ENCODE data around the gene HEPHL1. TPM values are rescaled to one million over a fixed set of nuclear protein-coding genes. Genes with fewer than 3 reads are reported as not detected.

The HEPHL1 gene
- total RNA-seq, 1 donor from 2014 or later: not detected

DNA sequence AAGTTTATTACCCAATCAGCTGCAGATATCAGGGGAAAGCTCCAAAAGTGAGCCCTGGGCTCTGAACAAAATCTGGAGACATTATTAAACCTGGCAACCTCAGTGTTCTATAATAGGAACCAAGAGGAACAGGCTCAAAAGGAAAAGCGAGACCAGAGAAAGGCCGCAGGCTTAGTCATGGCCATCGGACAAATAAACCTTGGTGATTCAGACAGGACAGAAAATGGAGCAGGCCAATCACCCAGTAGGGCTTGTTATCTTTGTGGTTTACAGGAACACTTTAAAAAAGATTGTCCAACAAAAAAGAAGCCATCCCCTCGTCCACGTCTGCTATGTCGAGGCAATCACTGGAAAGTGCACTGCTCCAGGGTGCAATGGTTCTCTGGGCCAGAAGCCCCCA lies 99.8 kb downstream of the HEPHL1 start:
- intact Hi-C loops (cut with DNase I): no loop called here

GRCh38 chr11:94125407-94126115 lies 104.4 kb downstream of the HEPHL1 start:
- TF ChIP-seq, protein P1, sequence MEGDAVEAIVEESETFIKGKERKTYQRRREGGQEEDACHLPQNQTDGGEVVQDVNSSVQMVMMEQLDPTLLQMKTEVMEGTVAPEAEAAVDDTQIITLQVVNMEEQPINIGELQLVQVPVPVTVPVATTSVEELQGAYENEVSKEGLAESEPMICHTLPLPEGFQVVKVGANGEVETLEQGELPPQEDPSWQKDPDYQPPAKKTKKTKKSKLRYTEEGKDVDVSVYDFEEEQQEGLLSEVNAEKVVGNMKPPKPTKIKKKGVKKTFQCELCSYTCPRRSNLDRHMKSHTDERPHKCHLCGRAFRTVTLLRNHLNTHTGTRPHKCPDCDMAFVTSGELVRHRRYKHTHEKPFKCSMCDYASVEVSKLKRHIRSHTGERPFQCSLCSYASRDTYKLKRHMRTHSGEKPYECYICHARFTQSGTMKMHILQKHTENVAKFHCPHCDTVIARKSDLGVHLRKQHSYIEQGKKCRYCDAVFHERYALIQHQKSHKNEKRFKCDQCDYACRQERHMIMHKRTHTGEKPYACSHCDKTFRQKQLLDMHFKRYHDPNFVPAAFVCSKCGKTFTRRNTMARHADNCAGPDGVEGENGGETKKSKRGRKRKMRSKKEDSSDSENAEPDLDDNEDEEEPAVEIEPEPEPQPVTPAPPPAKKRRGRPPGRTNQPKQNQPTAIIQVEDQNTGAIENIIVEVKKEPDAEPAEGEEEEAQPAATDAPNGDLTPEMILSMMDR (IDR thresholded peaks at IDR 0.05): no peak
- Histone ChIP-seq H3K36me3 (no peaks in the 10 kb centered on the region), H3K27me3 (no peaks in the 10 kb centered on the region), H3K4me1 (peaks cover 16% of the 10 kb centered on the region), H3K9me3 (no peaks in the 10 kb centered on the region), H3K4me3 (no peak overlapping the region), H3K27ac (no peak overlapping the region)
- ATAC-seq (no peak), DNase-seq (no peak)
- intact Hi-C loops (cut with DNase I): no loop called here

More for the DNA sequence above, 99.8 kb downstream of the HEPHL1 start:
- H3K27me3 ChIP-seq: no peaks in the 10 kb centered on the region
- no peak for DNase-seq
- TF ChIP-seq, protein P1 (IDR thresholded peaks at IDR 0.05): no peak
- no peaks in the 10 kb centered on the region for H3K4me1 ChIP-seq
- no peak overlapping the region for H3K4me3 ChIP-seq
- no peak for ATAC-seq
- no peaks in the 10 kb centered on the region for H3K9me3 ChIP-seq
- H3K36me3 ChIP-seq: no peaks in the 10 kb centered on the region
- H3K27ac ChIP-seq: no peak overlapping the region

DNA sequence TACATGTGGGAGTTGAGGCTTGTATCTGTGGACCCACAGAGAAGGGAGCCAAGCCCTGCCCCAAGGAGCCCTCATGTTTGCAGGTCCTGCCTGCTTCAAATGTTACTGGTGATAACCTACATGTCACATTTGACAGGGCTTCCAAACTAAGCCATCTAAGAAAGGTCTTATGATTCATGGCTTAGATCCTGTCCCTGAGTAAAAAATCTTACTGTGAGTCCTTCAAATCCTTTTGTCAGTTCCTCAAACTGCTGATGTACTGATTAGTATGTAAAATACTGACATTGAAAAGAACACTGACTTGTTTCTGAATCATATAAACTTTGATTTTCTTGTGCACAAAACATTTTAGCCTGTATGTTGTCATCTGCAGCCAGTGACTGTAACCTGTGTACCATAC lies 106.5 kb downstream of the HEPHL1 start:
- peak overlapping the region; percentile 96 for H3K4me3 ChIP-seq
- peaks cover 36% of the 10 kb centered on the region for H3K4me1 ChIP-seq
- DNase-seq: no peak
- TF ChIP-seq, protein P1 (IDR thresholded peaks at IDR 0.05): no peak
- H3K9me3 ChIP-seq: no peaks in the 10 kb centered on the region
- H3K27me3 ChIP-seq: no peaks in the 10 kb centered on the region
- no peaks in the 10 kb centered on the region for H3K36me3 ChIP-seq
- H3K27ac ChIP-seq: peak overlapping the region; percentile 96
- ATAC-seq: no peak
- intact Hi-C loops (cut with DNase I): no loop called here

- H3K4me1 ChIP-seq: peaks cover 41% of the 10 kb centered on the region
- ATAC-seq: peak; percentile 22
- H3K27ac ChIP-seq: peak overlapping the region; percentile 96
- intact Hi-C loops (cut with DNase I): no loop called here
- no peak for DNase-seq
- TF ChIP-seq, protein P1 (IDR thresholded peaks at IDR 0.05): no peak
- no peaks in the 10 kb centered on the region for H3K36me3 ChIP-seq
- no peaks in the 10 kb centered on the region for H3K9me3 ChIP-seq
- peak overlapping the region; percentile 96 for H3K4me3 ChIP-seq
- H3K27me3 ChIP-seq: no peaks in the 10 kb centered on the region
Observed at GRCh38 chr11:94128291-94128745, 107.2 kb downstream of the HEPHL1 start.

DNA sequence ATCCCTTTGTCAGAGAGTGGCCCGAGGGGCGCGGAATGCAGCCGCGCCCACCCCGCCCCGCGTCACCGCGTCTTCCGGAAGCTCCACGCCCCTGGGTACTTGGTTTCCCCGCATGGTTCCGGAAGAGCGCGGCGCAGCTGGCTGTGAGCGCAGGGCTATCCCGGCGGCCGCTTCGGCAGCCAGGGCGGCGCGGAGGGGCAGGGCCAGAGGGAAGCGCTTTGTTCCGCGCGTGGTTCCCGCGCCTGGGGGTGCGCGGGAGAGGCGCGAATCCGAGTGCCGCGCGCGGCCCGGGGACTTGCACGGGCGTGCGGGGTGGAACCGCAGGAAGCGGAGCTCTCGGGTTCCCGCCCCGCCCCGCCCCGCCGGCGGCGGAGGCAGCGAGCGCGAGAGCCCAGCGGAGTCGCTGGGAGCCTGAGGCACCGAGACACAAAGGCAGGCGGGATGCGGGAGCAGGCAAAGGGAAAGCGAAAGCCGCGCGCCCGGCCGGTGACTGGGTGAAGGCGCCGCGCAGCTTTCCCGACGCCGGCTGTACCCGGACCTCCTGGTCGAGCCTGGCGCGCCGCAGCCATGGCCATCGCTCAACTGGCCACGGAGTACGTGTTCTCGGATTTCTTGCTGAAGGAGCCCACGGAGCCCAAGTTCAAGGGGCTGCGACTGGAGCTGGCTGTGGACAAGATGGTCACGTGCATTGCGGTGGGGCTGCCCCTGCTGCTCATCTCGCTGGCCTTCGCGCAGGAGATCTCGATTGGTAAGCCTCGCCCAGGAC lies 107.8 kb downstream of the HEPHL1 start, which contains the start of gene PANX1:
Gene PANX1, plus strand, starts transcription at position 96 of the 766 bp plus-strand sequence. Its CDS starts 472 bp downstream, at position 568.
- no peaks in the 10 kb centered on the region for H3K36me3 ChIP-seq
- H3K9me3 ChIP-seq: no peaks in the 10 kb centered on the region
- peak; percentile 93 for DNase-seq
- intact Hi-C loops (cut with DNase I): no loop called here
- ATAC-seq: peak; percentile 92
- peak within 1 kb of the TSS; percentile 96 for H3K4me3 ChIP-seq
- H3K27ac ChIP-seq: peak within 1 kb of the TSS; percentile 96
- TF ChIP-seq, protein P1 (IDR thresholded peaks at IDR 0.05): no peak
- peaks cover 44% of the 10 kb centered on the region for H3K4me1 ChIP-seq
- no peaks in the 10 kb centered on the region for H3K27me3 ChIP-seq
